Natural killer cell (primary cell): ENCODE results near the gene PRR7. TPM values are rescaled to one million over a fixed set of nuclear protein-coding genes. Genes with fewer than 3 reads are reported as not detected.
"Not testable (repeated sequence)": the region's sequence is repeated elsewhere in the genome, so short reads cannot be mapped to it uniquely, and the experiment has no call there.

Source experiments
- ATAC-seq, 3 donors: fragments of 150-1000 bp in 2 of 3; fragments of 200-7000 bp in 1 of 3; cut with Tn5 transposase; 1 replicate in 1 of 3; 2 replicates in 2 of 3; pipeline ENCODE4 v1.10.0; 2021; ENCODE audit warnings: mild to moderate bottlenecking in 2 of 3, moderate library complexity in 2 of 3
- DNase-seq, 2 donors: peaks; one replicate each; pipeline versions ENCODE4 v3.0.0 to v3.0.0-alpha.2; 2013 to 2021; ENCODE audit warnings: mixed read lengths in 1 of 2
- H3K27ac ChIP-seq: one replicate; pipeline ENCODE4 v1.5.1; 2013; ENCODE audit warnings: mild to moderate bottlenecking, low read length
- H3K27me3 ChIP-seq: one replicate; pipeline ENCODE4 v1.6.1; 2013; ENCODE audit warnings: low read length; ENCODE audit not compliant: control insufficient read depth, insufficient read depth
- H3K36me3 ChIP-seq: one replicate; pipeline ENCODE4 v1.6.1; 2013; ENCODE audit warnings: low read length; ENCODE audit not compliant: control insufficient read depth, insufficient read depth
- H3K4me1 ChIP-seq: one replicate; pipeline ENCODE4 v1.6.1; 2013; ENCODE audit warnings: low read length; ENCODE audit not compliant: control insufficient read depth, insufficient read depth
- H3K4me3 ChIP-seq: one replicate; pipeline ENCODE4 v1.5.1; 2013; ENCODE audit warnings: low read length
- H3K9me3 ChIP-seq: one replicate; pipeline ENCODE4 v1.6.1; 2013; ENCODE audit warnings: low read length; ENCODE audit not compliant: control insufficient read depth, insufficient read depth
- H3K27ac Mint-ChIP-seq, 2 donors: one replicate each; pipeline ENCODE4 v1.8.0; 2022; ENCODE audit warnings: mild to moderate bottlenecking in 2 of 2, mixed read lengths in 2 of 2, moderate library complexity in 1 of 2
- H3K27me3 Mint-ChIP-seq, 2 donors: one replicate each; pipeline ENCODE4 v1.8.0; 2022; ENCODE audit warnings: low read depth in 2 of 2, mixed read lengths in 2 of 2
- H3K36me3 Mint-ChIP-seq: one replicate; pipeline ENCODE4 v1.8.0; 2022; ENCODE audit warnings: mixed read lengths
- H3K4me1 Mint-ChIP-seq, 2 donors: one replicate each; pipeline ENCODE4 v1.8.0; 2022; ENCODE audit warnings: mixed read lengths in 2 of 2
- H3K4me3 Mint-ChIP-seq: one replicate; pipeline ENCODE4 v1.8.0; 2022; ENCODE audit warnings: mild to moderate bottlenecking, moderate library complexity, mixed read lengths
- H3K9me3 Mint-ChIP-seq, 2 donors: one replicate each; pipeline ENCODE4 v1.8.0; 2022; ENCODE audit warnings: mixed read lengths in 2 of 2
- CTCF ChIP-seq: fragments of 200-600 bp; IDR thresholded peaks from one replicate; pipeline ENCODE4 v1.8.0; 2022; ENCODE audit warnings: antibody characterized with exemption
- WGBS: methylation state at CpG from one replicate; pipeline ENCODE4 v1.1.7; 2013; ENCODE audit warnings: missing lambda C conversion rate; ENCODE audit not compliant: insufficient coverage; 5-methylcytosine and 5-hydroxymethylcytosine counted together
- intact Hi-C: fragments of 100-400 bp; cut with micrococcal nuclease; formaldehyde crosslinking; loops from one replicate; pipeline ENCODE4 v1.14.2; 2022
- total RNA-seq, 4 donors: library from RNA; stranded (reverse); fragments of 120-200 nt in 1 of 4; gene quantifications; one replicate each; pipeline versions ENCODE4 v1.2.3 to v1.2.4, GENCODE V29; 2013 to 2022

The PRR7 gene
- total RNA-seq, 3 donors from 2014 or later (not counting 1 experiment from before 2014, with no cell fraction given): 21.6 to 27.9 (median 23.3) TPM

GRCh38 chr5:177414481-177414880 lies 32.1 kb upstream of the PRR7 start:
- intact Hi-C loops: no loop called here
- no peak overlapping the region for H3K27ac ChIP-seq
- Mint-ChIP-seq H3K9me3 (no peaks in the 10 kb centered on the region), H3K36me3 (no peaks in the 10 kb centered on the region), H3K27me3 (no peaks in the 10 kb centered on the region), H3K4me1 (peaks cover 29 to 40% of the 10 kb centered on the region in 2 donors), H3K27ac (peak overlapping the region in 1 of 2 donors; percentile 16), H3K4me3 (no peak overlapping the region)
- 100% methylated on average over 2 of the region's 3 CpGs for WGBS
- DNase-seq (no peak), ATAC-seq (no peak)
- H3K9me3 ChIP-seq: no peaks in the 10 kb centered on the region
- H3K4me1 ChIP-seq: peaks cover 38% of the 10 kb centered on the region
- TF ChIP-seq CTCF: no peak
- no peaks in the 10 kb centered on the region for H3K27me3 ChIP-seq
- no peak overlapping the region for H3K4me3 ChIP-seq
- no peaks in the 10 kb centered on the region for H3K36me3 ChIP-seq

GRCh38 chr5:177417081-177417480 lies 29.5 kb upstream of the PRR7 start:
- H3K27ac Mint-ChIP-seq, DNase-seq, intact Hi-C loops, H3K4me3 ChIP-seq, H3K9me3 ChIP-seq, H3K36me3 Mint-ChIP-seq, ATAC-seq, H3K36me3 ChIP-seq, H3K27me3 Mint-ChIP-seq, H3K4me3 Mint-ChIP-seq, H3K27me3 ChIP-seq, H3K27ac ChIP-seq, H3K9me3 Mint-ChIP-seq: not testable (repeated sequence)
- whole genome bisulfite sequencing: 67% methylated on average over 6 of the region's 6 CpGs
- H3K4me1 ChIP-seq: peaks cover 15% of the 10 kb centered on the region
- H3K4me1 Mint-ChIP-seq: peaks cover 9 to 18% of the 10 kb centered on the region in 2 donors

GRCh38 chr5:177419046-177419445 lies 27.6 kb upstream of the PRR7 start:
- Histone ChIP-seq H3K27ac (no peak overlapping the region), H3K27me3 (no peaks in the 10 kb centered on the region), H3K4me1 (no peaks in the 10 kb centered on the region), H3K4me3 (no peak overlapping the region), H3K9me3 (no peaks in the 10 kb centered on the region), H3K36me3 (no peaks in the 10 kb centered on the region)
- DNase-seq: no peak
- Mint-ChIP-seq H3K9me3 (no peaks in the 10 kb centered on the region), H3K4me3 (no peak overlapping the region), H3K27ac (no peak overlapping the region), H3K36me3 (no peaks in the 10 kb centered on the region), H3K4me1 (peaks cover 0 to 3% of the 10 kb centered on the region in 2 donors), H3K27me3 (no peaks in the 10 kb centered on the region)
- intact Hi-C loops: no loop called here
- no peak for ATAC-seq
- TF ChIP-seq CTCF: no peak
- 97% methylated on average over 3 of the region's 3 CpGs for WGBS

GRCh38 chr5:177420472-177420871 lies 26.1 kb upstream of the PRR7 start:
- intact Hi-C loops, H3K4me1 ChIP-seq, DNase-seq, H3K9me3 ChIP-seq, H3K4me3 Mint-ChIP-seq, H3K27ac Mint-ChIP-seq, ATAC-seq, H3K9me3 Mint-ChIP-seq, H3K27me3 ChIP-seq, H3K4me3 ChIP-seq, H3K36me3 ChIP-seq, H3K27me3 Mint-ChIP-seq, H3K27ac ChIP-seq, H3K36me3 Mint-ChIP-seq: not testable (repeated sequence)
- WGBS: 86% methylated on average over 7 of the region's 7 CpGs
- H3K4me1 Mint-ChIP-seq: peaks cover 12 to 14% of the 10 kb centered on the region in 2 donors
